Measurements from ENCODE around the gene LRRC4B.

GRCh38 chr19:50535672-50536187 lies 32.5 kb downstream of the LRRC4B start:
- TF ChIP-seq CTCF (IDR thresholded peaks at IDR 0.05): no peak
- no peak for TF ChIP-seq POLR2A (IDR thresholded peaks at IDR 0.05)

Measured in heart left ventricle (tissue), 13 donors.